ENCODE measurements around the gene TOP2A. TPM values are rescaled to one million over a fixed set of nuclear protein-coding genes. Genes with fewer than 3 reads are reported as not detected.
"Not testable (repeated sequence)": the region's sequence is repeated elsewhere in the genome, so short reads cannot be mapped to it uniquely, and the experiment has no call there.

Gene TOP2A
- total and polyA plus RNA-seq, 2 donors (not counting 1 experiment from before 2014, with no cell fraction given) = 39.2 to 41.6 TPM

GRCh38 chr17:40374821-40375498 is 42.7 kb downstream of the TOP2A start:
- Histone ChIP-seq H3K27me3 (ENCODE audit: control insufficient read depth, insufficient read depth, low read length) (no peaks in the 10 kb centered on the region), H3K36me3 (ENCODE audit: control insufficient read depth, insufficient read depth, low read length) (no peaks in the 10 kb centered on the region), H3K9ac (ENCODE audit: insufficient read depth, low read length) (no peak overlapping the region), H3K4me3 (replicated peaks in 1 of 4; ENCODE audit: control extremely low read depth in 1 of 4, insufficient read depth in 1 of 4, low read depth in 3 of 4, low read length in 4 of 4) (no peak overlapping the region), H2AFZ (ENCODE audit: low read length) (no peak overlapping the region), H4K20me1 (ENCODE audit: control insufficient read depth, extremely low read depth, insufficient read depth, low read length) (no peaks in the 10 kb centered on the region), H3K4me2 (ENCODE audit: extremely low read depth, insufficient read depth, low read length) (no peak overlapping the region), H3K4me1 (ENCODE audit: control insufficient read depth, extremely low read depth, insufficient read depth, low read length) (no peaks in the 10 kb centered on the region), H3K27ac (ENCODE audit: insufficient read depth, low read length) (no peak overlapping the region), H3K79me2 (ENCODE audit: control insufficient read depth, insufficient read depth, low read length) (no peaks in the 10 kb centered on the region), H3K9me3 (ENCODE audit: control insufficient read depth, insufficient read depth, low read depth, low read length) (no peaks in the 10 kb centered on the region)
- DNase-seq (ENCODE audit: low read depth in 2 of 2) = no peak
- TF ChIP-seq CTCF (conservative IDR thresholded peaks at IDR 0.05 in 1 of 2, IDR thresholded peaks at IDR 0.05 in 1 of 2; ENCODE audit: low read depth in 1 of 2, low read length in 2 of 2) = no peak
- TF ChIP-seq EZH2 (IDR thresholded peaks at IDR 0.05; ENCODE audit: low read length, missing control alignments) = no peak

GRCh38 chr17:40373999-40374398 is 43.7 kb downstream of the TOP2A start:
- TF ChIP-seq CTCF (conservative IDR thresholded peaks at IDR 0.05 in 1 of 2, IDR thresholded peaks at IDR 0.05 in 1 of 2; ENCODE audit: low read depth in 1 of 2, low read length in 2 of 2) = no peak
- TF ChIP-seq EZH2 (IDR thresholded peaks at IDR 0.05; ENCODE audit: low read length, missing control alignments) = no peak
- Histone ChIP-seq H4K20me1 (ENCODE audit: control insufficient read depth, extremely low read depth, insufficient read depth, low read length) (no peaks in the 10 kb centered on the region), H3K9ac (ENCODE audit: insufficient read depth, low read length) (no peak overlapping the region), H3K4me1 (ENCODE audit: control insufficient read depth, extremely low read depth, insufficient read depth, low read length) (no peaks in the 10 kb centered on the region), H3K36me3 (ENCODE audit: control insufficient read depth, insufficient read depth, low read length) (no peaks in the 10 kb centered on the region), H3K9me3 (ENCODE audit: control insufficient read depth, insufficient read depth, low read depth, low read length) (no peaks in the 10 kb centered on the region), H3K4me2 (ENCODE audit: extremely low read depth, insufficient read depth, low read length) (no peak overlapping the region), H2AFZ (ENCODE audit: low read length) (no peak overlapping the region), H3K4me3 (replicated peaks in 1 of 4; ENCODE audit: control extremely low read depth in 1 of 4, insufficient read depth in 1 of 4, low read depth in 3 of 4, low read length in 4 of 4) (no peak overlapping the region), H3K27ac (ENCODE audit: insufficient read depth, low read length) (no peak overlapping the region), H3K27me3 (ENCODE audit: control insufficient read depth, insufficient read depth, low read length) (no peaks in the 10 kb centered on the region), H3K79me2 (ENCODE audit: control insufficient read depth, insufficient read depth, low read length) (no peaks in the 10 kb centered on the region)
- no peak for DNase-seq (ENCODE audit: low read depth in 2 of 2)

GRCh38 chr17:40373324-40373723 is 44.4 kb downstream of the TOP2A start:
- Histone ChIP-seq H3K9ac (ENCODE audit: insufficient read depth, low read length) (no peak overlapping the region), H4K20me1 (ENCODE audit: control insufficient read depth, extremely low read depth, insufficient read depth, low read length) (no peaks in the 10 kb centered on the region), H3K4me3 (replicated peaks in 1 of 4; ENCODE audit: control extremely low read depth in 1 of 4, insufficient read depth in 1 of 4, low read depth in 3 of 4, low read length in 4 of 4) (no peak overlapping the region), H2AFZ (ENCODE audit: low read length) (no peak overlapping the region), H3K9me3 (ENCODE audit: control insufficient read depth, insufficient read depth, low read depth, low read length) (no peaks in the 10 kb centered on the region), H3K4me2 (ENCODE audit: extremely low read depth, insufficient read depth, low read length) (no peak overlapping the region), H3K27me3 (ENCODE audit: control insufficient read depth, insufficient read depth, low read length) (no peaks in the 10 kb centered on the region), H3K4me1 (ENCODE audit: control insufficient read depth, extremely low read depth, insufficient read depth, low read length) (no peaks in the 10 kb centered on the region), H3K36me3 (ENCODE audit: control insufficient read depth, insufficient read depth, low read length) (no peaks in the 10 kb centered on the region), H3K79me2 (ENCODE audit: control insufficient read depth, insufficient read depth, low read length) (no peaks in the 10 kb centered on the region), H3K27ac (ENCODE audit: insufficient read depth, low read length) (no peak overlapping the region)
- DNase-seq (ENCODE audit: low read depth in 2 of 2) = peak; percentile 22 to 84
- TF ChIP-seq EZH2 (IDR thresholded peaks at IDR 0.05; ENCODE audit: low read length, missing control alignments) (no peak), CTCF (conservative IDR thresholded peaks at IDR 0.05 in 1 of 2, IDR thresholded peaks at IDR 0.05 in 1 of 2; ENCODE audit: low read depth in 1 of 2, low read length in 2 of 2) (no peak)

- H3K27ac ChIP-seq (ENCODE audit: insufficient read depth, low read length); H3K79me2 ChIP-seq (ENCODE audit: control insufficient read depth, insufficient read depth, low read length); H3K9me3 ChIP-seq (ENCODE audit: control insufficient read depth, insufficient read depth, low read depth, low read length); H3K4me2 ChIP-seq (ENCODE audit: extremely low read depth, insufficient read depth, low read length); H3K9ac ChIP-seq (ENCODE audit: insufficient read depth, low read length); H3K4me1 ChIP-seq (ENCODE audit: control insufficient read depth, extremely low read depth, insufficient read depth, low read length); H2AFZ ChIP-seq (ENCODE audit: low read length); DNase-seq (ENCODE audit: low read depth in 2 of 2); H3K4me3 ChIP-seq (replicated peaks in 1 of 4; ENCODE audit: control extremely low read depth in 1 of 4, insufficient read depth in 1 of 4, low read depth in 3 of 4, low read length in 4 of 4); H3K27me3 ChIP-seq (ENCODE audit: control insufficient read depth, insufficient read depth, low read length); H3K36me3 ChIP-seq (ENCODE audit: control insufficient read depth, insufficient read depth, low read length); H4K20me1 ChIP-seq (ENCODE audit: control insufficient read depth, extremely low read depth, insufficient read depth, low read length): not testable (repeated sequence)
These were observed 45.1 kb downstream of the TOP2A start for GRCh38 chr17:40372644-40373043.
